ENCODE results near the gene NDUFS4.
"Not testable (repeated sequence)": the region's sequence is repeated elsewhere in the genome, so short reads cannot be mapped to it uniquely, and the experiment has no call there.

Gene NDUFS4

GRCh38 chr5:53560506-53561191, at the start of gene NDUFS4:
NDUFS4 (plus strand) TSS chr5:53560639; CDS start chr5:53560663, 24 bp downstream.
- peak; percentile 50 to 64 for DNase-seq (ENCODE audit: low read depth in 2 of 2)

GRCh38 chr5:53512539-53512938, 47.9 kb upstream of the NDUFS4 start:
- no peak for DNase-seq (ENCODE audit: low read depth in 2 of 2)

GRCh38 chr5:53515988-53516387, 44.5 kb upstream of the NDUFS4 start:
- DNase-seq (ENCODE audit: low read depth in 2 of 2) = no peak

- no peak for DNase-seq (ENCODE audit: low read depth in 2 of 2)
These were observed 39.6 kb upstream of the NDUFS4 start for GRCh38 chr5:53520813-53521212.

- DNase-seq (ENCODE audit: low read depth in 2 of 2) = no peak
These were observed 22.7 kb upstream of the NDUFS4 start for GRCh38 chr5:53537711-53538110.

GRCh38 chr5:53540739-53541138, 19.7 kb upstream of the NDUFS4 start:
- DNase-seq (ENCODE audit: low read depth in 2 of 2) = not testable (repeated sequence)

GRCh38 chr5:53541859-53542258, 18.6 kb upstream of the NDUFS4 start:
- DNase-seq (ENCODE audit: low read depth in 2 of 2) = no peak

- no peak for DNase-seq (ENCODE audit: low read depth in 2 of 2)
These were observed 17.5 kb upstream of the NDUFS4 start for GRCh38 chr5:53542926-53543325.

- no peak for DNase-seq (ENCODE audit: low read depth in 2 of 2)
These were observed 17.0 kb upstream of the NDUFS4 start for GRCh38 chr5:53543401-53543800.

GRCh38 chr5:53545744-53546143, 14.7 kb upstream of the NDUFS4 start:
- DNase-seq (ENCODE audit: low read depth in 2 of 2) = no peak

- no peak for DNase-seq (ENCODE audit: low read depth in 2 of 2)
These were observed 13.2 kb upstream of the NDUFS4 start for GRCh38 chr5:53547226-53547625.

- DNase-seq (ENCODE audit: low read depth in 2 of 2) = not testable (repeated sequence)
These were observed 11.9 kb upstream of the NDUFS4 start for GRCh38 chr5:53548501-53548900.

- no peak for DNase-seq (ENCODE audit: low read depth in 2 of 2)
These were observed 10.6 kb upstream of the NDUFS4 start for GRCh38 chr5:53549792-53550191.

- DNase-seq (ENCODE audit: low read depth in 2 of 2) = no peak
These were observed 7.9 kb upstream of the NDUFS4 start for GRCh38 chr5:53552561-53552960.

GRCh38 chr5:53554444-53554843, 6.0 kb upstream of the NDUFS4 start:
- DNase-seq (ENCODE audit: low read depth in 2 of 2) = no peak

- DNase-seq (ENCODE audit: low read depth in 2 of 2) = no peak
These were observed 5.3 kb upstream of the NDUFS4 start for GRCh38 chr5:53555160-53555559.

- no peak for DNase-seq (ENCODE audit: low read depth in 2 of 2)
These were observed 4.4 kb upstream of the NDUFS4 start for GRCh38 chr5:53556001-53556400.

GRCh38 chr5:53557386-53557785, 3.1 kb upstream of the NDUFS4 start:
- DNase-seq (ENCODE audit: low read depth in 2 of 2) = no peak

- DNase-seq (ENCODE audit: low read depth in 2 of 2) = no peak
These were observed 1.5 kb upstream of the NDUFS4 start for GRCh38 chr5:53558966-53559365.

- DNase-seq (ENCODE audit: low read depth in 2 of 2) = no peak
These were observed 411 bp upstream of the NDUFS4 start for GRCh38 chr5:53560028-53560427.

- DNase-seq (ENCODE audit: low read depth in 2 of 2) = no peak
These were observed 8.0 kb downstream of the NDUFS4 start for GRCh38 chr5:53568401-53568800.

GRCh38 chr5:53568871-53569270, 8.4 kb downstream of the NDUFS4 start:
- no peak for DNase-seq (ENCODE audit: low read depth in 2 of 2)

GRCh38 chr5:53569453-53569852, 9.0 kb downstream of the NDUFS4 start:
- no peak for DNase-seq (ENCODE audit: low read depth in 2 of 2)

GRCh38 chr5:53571403-53571802, 11.0 kb downstream of the NDUFS4 start:
- no peak for DNase-seq (ENCODE audit: low read depth in 2 of 2)

All from activated CD8-positive, alpha-beta memory T cell treated with anti-CD3 and anti-CD28 coated beads for 4 hours (primary cell).